Hematopoietic multipotent progenitor cell treated with erythropoietin and hydrocortisone succinate and interleukin-3 and kit ligand, for 17 days (in vitro differentiated cells): Measurements from ENCODE around the gene SLC35F2.
"Not testable (repeated sequence)": the region's sequence is repeated elsewhere in the genome, so short reads cannot be mapped to it uniquely, and the experiment has no call there.

Source experiments
- DNase-seq: peaks from one replicate; pipeline ENCODE4 v3.0.0-alpha.2; 2015; ENCODE audit warnings: low spot score

The SLC35F2 gene

DNA sequence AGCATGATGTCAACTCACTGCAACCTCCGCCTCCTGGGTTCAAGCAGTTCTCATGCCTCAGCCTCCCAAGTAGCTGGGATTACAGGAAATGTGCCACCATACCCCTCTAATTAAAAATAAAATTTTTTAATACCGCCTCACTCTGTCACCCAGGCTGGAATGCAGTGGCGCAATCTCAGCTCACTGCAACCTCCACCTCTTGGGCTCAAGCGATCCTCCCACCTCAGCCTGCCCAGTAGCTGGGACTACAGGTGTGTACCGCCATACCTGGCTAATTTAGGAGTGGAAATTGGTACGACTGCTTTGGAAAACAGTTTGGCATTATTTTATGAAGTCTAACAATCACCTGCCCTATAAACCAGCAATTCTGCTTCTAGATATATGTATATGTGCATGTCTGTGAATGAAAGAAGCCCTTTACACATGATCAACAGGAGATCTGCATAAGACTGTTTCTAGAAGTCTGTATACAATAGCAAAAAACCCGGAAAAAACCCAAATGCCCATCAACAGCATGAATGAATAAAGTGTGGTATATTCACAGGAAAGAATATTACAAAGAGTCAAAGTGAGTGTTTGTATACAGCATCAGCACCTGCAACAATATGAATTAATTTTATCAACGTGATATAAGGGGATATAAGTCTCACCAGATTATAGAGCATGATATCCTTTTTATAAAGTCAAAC lies 16.0 kb downstream of the SLC35F2 start:
- DNase-seq = no peak

- DNase-seq = no peak
Measured at GRCh38 chr11:107840129-107840484, 18.5 kb downstream of the SLC35F2 start.

GRCh38 chr11:107836851-107837250 lies 21.7 kb downstream of the SLC35F2 start:
- no peak for DNase-seq

DNA sequence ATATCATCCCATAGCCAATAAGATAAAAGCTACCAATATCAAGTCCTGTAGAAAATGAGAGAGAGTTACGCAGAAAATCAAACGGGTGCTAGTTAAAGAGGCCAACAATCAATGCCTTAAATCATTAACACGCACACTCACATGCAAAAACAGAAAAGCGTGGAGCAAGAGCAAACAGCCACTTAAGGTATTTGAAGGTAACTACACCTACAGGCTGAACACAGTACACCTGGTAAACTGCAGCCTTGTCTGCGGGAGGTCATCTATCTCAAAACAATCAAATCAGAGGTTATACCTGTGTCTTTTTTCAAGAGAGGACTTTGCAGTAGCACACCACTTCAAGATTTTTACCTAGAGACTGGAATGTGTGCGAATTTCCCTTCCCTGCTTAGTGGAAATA lies 23.6 kb downstream of the SLC35F2 start:
- no peak for DNase-seq

GRCh38 chr11:107833926-107834325 lies 24.7 kb downstream of the SLC35F2 start:
- DNase-seq = not testable (repeated sequence)

DNA sequence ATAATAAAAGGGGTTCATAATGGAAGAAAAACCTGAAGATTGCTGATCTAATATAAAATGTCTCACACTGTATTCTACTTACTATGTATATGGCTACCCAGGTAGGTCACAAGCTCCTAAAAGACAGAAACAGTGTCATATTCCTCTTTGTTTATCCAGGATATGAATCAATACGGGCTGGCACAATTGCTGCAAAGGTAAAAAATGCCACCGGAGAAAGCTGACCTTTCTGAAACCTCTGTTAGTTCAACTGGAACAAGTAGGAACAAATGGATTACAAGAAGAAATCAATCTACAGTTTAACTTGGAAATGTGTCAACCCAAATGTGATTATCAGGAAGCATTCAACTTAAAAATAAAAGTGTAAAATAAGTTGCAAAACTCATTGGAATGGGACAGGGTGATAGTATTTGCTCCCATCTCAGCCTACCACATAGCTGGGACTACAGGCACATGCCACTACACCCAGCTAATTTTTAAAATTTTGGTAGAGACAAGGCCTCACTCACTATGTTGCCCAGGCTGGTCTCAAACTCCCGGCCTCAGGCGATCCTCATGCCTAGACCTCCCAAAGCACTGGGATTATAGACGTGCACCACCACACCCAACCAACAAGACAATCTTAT lies 27.6 kb downstream of the SLC35F2 start:
- no peak for DNase-seq

DNA sequence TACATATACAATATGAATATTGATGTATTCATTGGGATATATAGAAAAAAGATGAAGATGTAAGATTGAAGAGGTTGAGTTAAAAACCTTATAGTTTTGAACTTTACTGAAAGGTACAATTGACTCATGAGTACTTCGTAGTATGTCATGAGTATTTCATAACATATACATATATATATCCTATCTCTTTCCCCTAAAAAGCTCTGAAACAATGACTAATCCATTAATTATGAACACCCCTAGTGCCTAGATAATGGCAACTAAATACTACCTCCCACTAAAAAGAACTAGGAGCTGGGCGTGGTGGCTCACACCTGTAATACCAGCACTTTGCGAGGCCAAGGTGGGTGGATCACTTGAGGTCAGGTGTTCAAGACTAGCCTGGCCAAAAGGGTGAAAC lies 31.5 kb downstream of the SLC35F2 start:
- DNase-seq = no peak

DNA sequence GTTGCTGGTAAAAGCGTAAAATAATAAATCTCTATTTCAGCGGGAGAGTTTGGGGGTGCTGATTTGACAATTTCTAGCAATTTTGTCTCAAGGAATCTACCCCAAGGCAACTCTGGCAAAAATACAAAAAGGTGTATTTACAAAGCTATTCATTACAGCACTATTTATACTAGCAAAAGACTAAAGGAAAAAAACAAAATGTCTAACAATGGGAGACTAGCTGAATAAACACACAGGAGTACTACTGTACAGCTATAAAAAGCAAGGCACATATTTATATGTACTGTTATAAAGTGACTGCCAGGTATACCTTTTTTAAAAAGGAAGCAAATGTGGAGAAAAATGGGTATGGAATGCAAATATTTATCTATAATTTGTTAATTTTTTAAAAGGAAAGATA lies 32.7 kb downstream of the SLC35F2 start:
- DNase-seq = no peak

DNA sequence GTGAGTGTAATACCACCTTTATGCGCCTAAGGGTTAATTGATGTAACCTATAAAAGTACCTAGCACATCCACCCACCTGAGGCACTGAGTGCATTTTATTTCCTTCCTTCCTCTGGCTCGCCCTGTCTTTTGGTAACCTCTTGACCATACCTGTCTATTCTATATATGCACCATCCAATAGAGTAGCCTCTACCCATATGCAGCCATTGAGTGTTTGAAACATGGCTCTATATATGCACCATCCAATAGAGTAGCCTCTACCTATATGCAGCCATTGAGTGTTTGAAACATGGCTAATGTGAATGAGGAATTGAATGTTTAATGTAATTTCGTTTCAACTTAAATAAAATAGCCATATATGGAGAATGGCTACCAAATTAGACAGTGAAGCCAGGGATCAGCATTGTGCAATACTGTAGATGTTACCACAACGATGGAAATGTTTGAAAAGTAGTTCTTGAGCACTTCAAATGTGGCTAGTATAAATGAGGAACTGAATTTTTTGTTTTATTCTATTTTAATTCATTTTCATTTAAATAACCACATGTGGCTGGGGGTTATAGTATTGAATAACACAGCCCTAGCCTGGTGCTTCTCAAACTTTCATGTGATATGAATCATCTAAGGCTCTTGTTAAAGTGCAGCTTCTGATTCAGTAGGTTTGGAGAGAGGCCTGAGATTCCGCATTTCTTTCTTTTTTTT lies 33.8 kb downstream of the SLC35F2 start:
- DNase-seq = no peak

DNA sequence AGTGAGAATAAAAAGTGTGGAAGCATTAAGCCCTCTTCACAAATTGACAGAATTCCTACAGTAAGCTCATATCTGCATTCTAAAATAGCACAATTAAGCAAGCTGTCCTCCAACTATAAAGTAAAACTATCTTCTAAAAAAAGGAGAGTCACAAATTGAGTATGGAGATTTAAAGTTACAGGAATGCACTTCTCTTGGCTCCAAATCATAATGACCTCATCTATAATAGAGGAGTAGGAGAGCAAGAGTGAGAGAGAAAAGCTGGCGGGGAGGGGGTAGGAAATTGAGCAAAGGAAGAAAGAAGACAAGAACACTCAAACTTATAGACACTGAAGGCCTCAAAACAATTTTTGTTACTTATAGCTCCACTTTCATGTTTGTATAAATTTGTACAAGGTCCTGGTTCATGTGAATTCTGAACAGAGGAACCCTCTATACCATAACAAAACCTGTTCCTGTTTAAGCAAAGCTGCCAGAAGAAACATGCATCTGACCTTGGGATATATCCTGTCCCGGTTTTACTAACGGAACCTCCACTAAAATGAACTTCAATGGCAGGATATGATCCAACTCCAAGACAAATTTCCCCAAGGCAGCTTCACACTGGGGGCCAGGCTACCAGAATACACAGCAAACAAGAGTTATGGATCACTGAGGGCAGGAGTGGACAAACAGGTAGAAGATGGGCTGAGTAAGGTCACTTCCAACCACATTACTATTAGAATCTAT lies 37.2 kb downstream of the SLC35F2 start:
- no peak for DNase-seq

DNA sequence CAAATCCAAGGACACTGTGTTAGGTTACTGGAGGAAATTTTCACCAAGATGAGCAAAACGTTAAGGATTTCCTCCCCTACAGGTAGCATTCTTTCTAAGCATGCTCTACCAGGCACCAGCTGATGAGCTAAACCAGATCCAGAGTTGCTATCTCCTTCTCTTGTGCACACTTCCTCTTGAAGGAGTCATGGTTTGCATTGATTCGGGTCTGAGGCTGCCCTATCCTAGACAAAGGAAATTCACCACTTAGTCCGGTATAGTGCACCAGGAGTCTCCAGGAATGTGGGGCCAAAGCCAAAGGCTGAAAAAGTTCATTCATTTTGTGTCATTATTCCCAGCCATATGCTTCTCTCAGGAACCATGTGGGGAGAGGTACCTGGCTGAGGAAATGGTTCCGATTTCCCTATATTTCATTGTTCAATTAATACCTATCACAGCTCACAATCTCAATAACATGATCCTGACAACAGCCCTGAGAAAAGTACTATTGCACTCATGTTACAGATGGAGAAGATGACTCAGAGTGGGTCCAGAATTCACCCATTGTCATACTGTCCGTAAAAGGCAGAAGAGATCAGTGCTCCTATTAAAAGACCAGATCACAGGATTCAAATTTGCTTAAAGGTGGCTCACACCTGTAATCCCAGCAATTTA lies 39.1 kb downstream of the SLC35F2 start:
- no peak for DNase-seq

DNA sequence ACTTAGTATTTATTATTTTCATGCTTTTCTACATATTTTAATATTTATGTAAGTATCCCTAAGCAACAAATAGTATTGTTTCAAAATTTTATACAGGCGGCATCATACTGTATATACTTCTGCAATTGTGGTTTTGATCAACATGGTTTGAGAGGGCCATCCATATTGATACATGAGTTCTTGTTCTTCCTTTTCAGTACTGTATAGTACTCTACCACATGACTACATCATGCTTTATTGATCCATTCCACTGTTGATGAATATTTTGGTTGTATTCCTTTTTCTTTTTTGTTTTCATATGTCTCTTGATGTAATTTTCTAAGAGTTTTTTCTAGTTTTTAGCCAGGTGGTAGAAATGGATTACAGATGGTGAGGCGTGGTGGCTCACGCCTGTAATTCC lies 40.1 kb downstream of the SLC35F2 start:
- DNase-seq = no peak

GRCh38 chr11:107816028-107816427 lies 42.6 kb downstream of the SLC35F2 start:
- no peak for DNase-seq

DNA sequence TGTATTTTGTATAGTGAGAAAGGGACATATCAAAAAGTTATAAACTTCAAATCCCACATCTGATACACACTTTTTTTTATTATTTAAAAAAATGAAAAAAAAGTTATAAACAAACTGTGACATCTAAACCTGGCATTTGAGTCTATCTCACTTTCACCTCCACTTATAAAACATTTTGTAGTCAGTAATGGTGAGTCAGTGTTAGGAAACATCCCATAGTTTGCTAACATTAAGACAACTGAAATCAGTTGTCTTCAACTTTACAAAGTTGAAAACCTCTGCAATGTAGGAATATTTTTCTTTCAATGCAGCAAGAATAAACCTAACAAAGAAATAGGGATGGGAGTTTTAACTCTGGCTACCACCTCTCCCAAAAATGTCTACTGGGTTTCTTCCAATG lies 47.7 kb downstream of the SLC35F2 start:
- no peak for DNase-seq

- DNase-seq = no peak
Measured at GRCh38 chr11:107808521-107808920, 50.1 kb downstream of the SLC35F2 start.

GRCh38 chr11:107804971-107805370 lies 53.6 kb downstream of the SLC35F2 start:
- DNase-seq = no peak

DNA sequence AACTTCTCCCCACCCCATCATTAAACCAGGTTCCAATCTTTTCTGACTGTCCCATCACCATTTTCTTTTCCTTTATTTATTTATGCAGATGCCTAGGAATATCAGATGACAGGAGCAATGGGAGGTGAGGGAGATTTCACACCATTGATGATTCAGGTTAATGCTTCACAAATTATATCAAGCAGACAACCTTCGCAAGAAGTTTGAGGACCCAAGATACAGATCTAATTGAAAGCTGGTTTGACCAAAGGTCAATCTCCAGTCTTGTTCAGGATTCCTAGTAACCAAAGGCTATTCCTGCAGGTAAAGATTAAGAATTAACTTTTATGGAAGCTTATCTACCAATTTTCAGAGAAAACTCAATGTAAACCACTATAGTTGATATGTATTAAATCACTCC lies 54.4 kb downstream of the SLC35F2 start:
- DNase-seq = no peak

- no peak for DNase-seq
Measured at GRCh38 chr11:107801641-107802040, 56.9 kb downstream of the SLC35F2 start.

DNA sequence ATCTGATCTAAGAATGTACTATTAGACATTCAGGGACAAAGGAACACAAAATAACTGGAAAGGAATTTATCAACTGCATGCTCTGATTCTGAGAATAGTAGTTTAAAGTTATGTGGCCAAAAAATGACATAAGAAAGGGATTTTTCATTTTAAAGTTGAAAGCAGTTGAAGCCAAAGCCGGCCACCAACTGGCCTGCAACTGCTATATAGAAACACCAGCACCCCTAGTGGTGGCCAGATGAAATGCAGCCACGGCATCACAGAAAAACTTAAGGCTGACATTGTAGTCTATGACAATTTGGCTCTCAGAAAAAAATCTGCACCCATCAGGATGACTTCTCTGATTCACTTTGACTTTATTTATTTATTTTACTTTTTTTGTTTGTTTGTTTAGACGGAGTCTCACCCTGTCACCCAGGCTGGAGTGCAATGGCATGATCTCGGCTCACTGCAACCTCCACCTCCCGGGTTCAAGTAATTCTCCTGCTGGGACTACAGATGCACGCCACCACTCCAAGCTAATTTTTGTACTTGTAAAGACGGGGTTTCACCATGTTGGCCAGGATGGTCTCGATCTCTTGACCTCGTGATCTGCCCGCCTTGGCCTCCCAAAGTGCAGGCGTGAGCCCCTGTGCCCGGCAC lies 59.2 kb downstream of the SLC35F2 start:
- peak; percentile 43 for DNase-seq

DNA sequence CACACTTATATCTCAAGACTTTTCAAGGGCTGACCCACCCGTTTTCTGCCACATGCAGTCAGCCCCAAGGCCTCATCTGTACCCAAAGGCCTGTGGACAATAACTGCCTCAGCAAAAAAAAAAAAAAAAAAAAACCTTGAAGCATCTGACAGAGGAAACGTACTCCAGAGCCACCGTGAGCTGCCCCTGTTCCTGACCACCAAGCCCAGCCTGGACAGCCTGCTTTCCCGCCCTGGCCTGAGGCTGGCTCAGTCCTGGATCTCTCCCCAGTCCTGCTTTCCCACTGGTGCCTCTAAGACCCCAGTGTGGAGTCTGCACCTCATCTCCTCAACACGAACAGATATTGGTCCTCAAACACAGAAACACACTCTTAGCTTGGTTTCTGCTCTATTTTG lies 66.5 kb downstream of the SLC35F2 start:
- no peak for DNase-seq

DNA sequence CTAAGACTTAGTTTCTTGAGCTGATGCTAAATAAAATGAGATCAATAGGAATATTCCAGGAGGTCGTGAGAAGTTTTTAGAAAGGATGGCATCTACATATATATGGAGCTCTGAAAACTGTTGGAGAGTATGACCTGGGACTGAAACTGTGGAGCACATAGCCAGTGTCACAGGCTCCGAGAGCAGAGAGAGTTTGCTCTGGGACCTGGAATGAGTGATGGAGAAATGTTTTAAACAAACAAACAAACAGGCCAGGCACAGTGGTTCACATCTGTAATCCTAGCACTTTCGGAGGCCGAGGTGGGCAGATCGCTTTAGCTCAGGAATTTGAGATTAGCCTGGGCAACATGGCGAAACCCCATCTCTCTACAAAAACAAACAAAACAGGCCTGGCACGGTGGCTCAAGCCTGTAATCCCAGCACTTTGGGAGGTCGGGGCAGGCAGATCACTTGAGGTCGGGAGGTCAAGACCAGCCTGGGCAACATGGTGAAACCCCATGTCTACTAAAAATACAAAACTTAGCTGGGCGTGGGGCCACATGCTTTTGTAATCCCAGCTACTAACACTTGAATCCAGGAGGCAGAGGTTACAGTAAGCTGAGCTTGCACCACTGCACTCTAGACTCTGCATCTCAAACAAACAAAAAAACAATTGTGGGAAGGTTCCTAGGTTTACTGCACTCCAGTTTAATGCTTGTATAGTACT lies 67.1 kb downstream of the SLC35F2 start:
- DNase-seq = no peak
